ENCODE results near the gene TMEM25. TPM values are rescaled to one million over a fixed set of nuclear protein-coding genes. Genes with fewer than 3 reads are reported as not detected.
"Not testable (repeated sequence)": the region's sequence is repeated elsewhere in the genome, so short reads cannot be mapped to it uniquely, and the experiment has no call there.

TMEM25 gene
- total RNA-seq, 2 donors from 2014 or later = 35.5 to 39.6 TPM

- Histone ChIP-seq H3K9me3 (no peaks in the 10 kb centered on the region), H3K4me3 (no peak overlapping the region), H3K4me1 (peaks cover 56% of the 10 kb centered on the region), H3K27me3 (no peaks in the 10 kb centered on the region), H3K27ac (no peak overlapping the region), H3K36me3 (replicated peaks in 1 of 2; ENCODE audit: insufficient read depth in 1 of 2, low read depth in 2 of 2) (no peaks in the 10 kb centered on the region)
- intact Hi-C loops (cut with DNase I) = no loop called here
- 44 to 53% methylated on average over 7 of the region's 7 CpGs for WGBS, 2 donors
- no peak for TF ChIP-seq CTCF (IDR thresholded peaks at IDR 0.05)
- no peak for TF ChIP-seq POLR2A (IDR thresholded peaks at IDR 0.05)
- ATAC-seq (no peak), DNase-seq (no peak)
Observed at GRCh38 chr11:118574636-118575035, 43.6 kb downstream of the TMEM25 start.

GRCh38 chr11:118577995-118578394, 47.0 kb downstream of the TMEM25 start:
- peaks cover 57% of the 10 kb centered on the region for H3K4me1 ChIP-seq
- H3K27ac ChIP-seq = not testable (repeated sequence)

GRCh38 chr11:118581057-118581456, 50.1 kb downstream of the TMEM25 start:
- no peaks in the 10 kb centered on the region for H3K9me3 ChIP-seq
- H3K4me1 ChIP-seq = peaks cover 29% of the 10 kb centered on the region
- DNase-seq (no peak), ATAC-seq (no peak)
- intact Hi-C loops (cut with DNase I) = no loop called here
- TF ChIP-seq CTCF (IDR thresholded peaks at IDR 0.05) (no peak), POLR2A (IDR thresholded peaks at IDR 0.05) (no peak)
- H3K36me3 ChIP-seq (replicated peaks in 1 of 2; ENCODE audit: insufficient read depth in 1 of 2, low read depth in 2 of 2) = peaks cover 5 to 32% of the 10 kb centered on the region in 2 donors
- H3K27ac ChIP-seq = no peak overlapping the region
- WGBS, 2 donors = 47 to 70% methylated on average over 6 of the region's 6 CpGs
- no peak overlapping the region for H3K4me3 ChIP-seq
- H3K27me3 ChIP-seq = no peaks in the 10 kb centered on the region

More at GRCh38 chr11:118577995-118578394, 47.0 kb downstream of the TMEM25 start:
- H3K27me3 ChIP-seq; H3K36me3 ChIP-seq (replicated peaks in 1 of 2; ENCODE audit: insufficient read depth in 1 of 2, low read depth in 2 of 2); H3K4me3 ChIP-seq; DNase-seq; intact Hi-C loops (cut with DNase I); ATAC-seq; H3K9me3 ChIP-seq: not testable (repeated sequence)

Other genes starting within 250 kb of the TMEM25 start
- 1 to 10 TPM in 1 of 2 donors, under 1 TPM in 1; 0.99 to 3.1 TPM for gene CD3E, start 226.5 kb upstream of the TMEM25 start, total RNA-seq
- gene CD3D, start 188.5 kb upstream of the TMEM25 start, total RNA-seq = 1 to 10 TPM in 1 of 2 donors, not detected in 1; 1.6 TPM
- gene CD3G, start 186.8 kb upstream of the TMEM25 start, total RNA-seq = not detected
- gene UBE4A, start 171.6 kb upstream of the TMEM25 start, total RNA-seq = 10 to 100 TPM; 29.6 to 31.3 TPM
- 10 to 100 TPM; 45.2 to 91.3 TPM for gene ATP5MG, start 129.6 kb upstream of the TMEM25 start, total RNA-seq
- 100 to 1,000 TPM in 1 of 2 donors, 10 to 100 TPM in 1; 62.6 to 209 TPM for gene KMT2A, start 94.7 kb upstream of the TMEM25 start, total RNA-seq
- not detected for gene TTC36, start 3.7 kb upstream of the TMEM25 start, total RNA-seq
- gene IFT46, start 34.7 kb downstream of the TMEM25 start, total RNA-seq = 10 to 100 TPM; 17.1 to 24.6 TPM
- 10 to 100 TPM; 49.8 to 64.3 TPM for gene ARCN1, start 41.2 kb downstream of the TMEM25 start, total RNA-seq
- gene PHLDB1, start 76.4 kb downstream of the TMEM25 start, total RNA-seq = 100 to 1,000 TPM in 1 of 2 donors, 10 to 100 TPM in 1; 71.9 to 166 TPM
- gene TREH, start 148.5 kb downstream of the TMEM25 start, total RNA-seq = 1 to 10 TPM in 1 of 2 donors, not detected in 1; 2.0 TPM